Hepatocyte (in vitro differentiated cells): ENCODE measurements around the gene CCBE1.

ENCODE experiments used
- EZH2 ChIP-seq: fragments of 200-600 bp; sonication (generic); IDR thresholded peaks from 2 replicates; pipeline ENCODE4 v1.6.1; 2016; ENCODE audit warnings: antibody characterized with exemption, mild to moderate bottlenecking, borderline replicate concordance
- EZH2phosphoT487 ChIP-seq: fragments of 200-600 bp; sonication (generic); IDR thresholded peaks from one replicate; pipeline ENCODE4 v1.6.1; 2018; ENCODE audit warnings: antibody characterized with exemption, mild to moderate bottlenecking, low read depth, moderate library complexity; ENCODE audit not compliant: unreplicated experiment, severe bottlenecking
- TF ChIP-seq, protein P1 (sequence below): fragments of 200-600 bp; sonication (generic); IDR thresholded peaks from 2 replicates; pipeline ENCODE4 v1.5.1; 2016; ENCODE audit warnings: antibody characterized with exemption, mild to moderate bottlenecking; ENCODE audit not compliant: poor library complexity

DNA sequence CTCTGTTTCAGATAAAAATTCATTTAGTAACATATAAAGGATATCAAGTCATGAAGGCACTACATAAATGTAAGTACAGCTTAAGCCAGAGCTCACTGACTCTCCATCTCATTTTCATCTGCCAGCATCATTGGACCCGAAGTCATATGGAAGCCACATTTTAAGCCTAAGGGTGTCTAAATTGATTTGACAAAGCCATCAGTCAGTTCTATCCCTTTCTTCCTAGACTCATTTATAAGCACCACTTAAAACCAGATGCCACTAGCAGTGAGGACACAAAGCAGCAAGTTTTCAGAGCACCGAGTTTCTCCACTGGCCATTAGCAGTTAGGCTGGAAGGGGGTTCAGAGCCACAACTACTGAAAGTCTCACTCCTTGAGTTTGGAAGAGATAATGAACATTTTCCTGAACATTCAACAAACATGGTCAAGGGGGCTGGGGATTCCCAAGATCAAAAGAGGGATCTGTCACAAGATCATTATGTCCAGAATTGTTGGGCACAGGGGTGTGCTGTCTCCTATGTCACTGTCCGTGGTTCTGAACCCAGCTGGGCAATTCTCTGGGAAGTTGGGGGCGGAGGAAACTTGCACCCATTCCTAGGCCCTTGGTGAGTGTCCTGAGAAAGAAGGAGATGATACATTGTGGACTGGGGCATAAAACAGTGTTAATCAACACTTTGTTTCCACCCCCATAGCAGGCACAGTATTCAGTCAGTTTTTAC lies 179.6 kb downstream of the CCBE1 start:
- TF ChIP-seq, protein P1, sequence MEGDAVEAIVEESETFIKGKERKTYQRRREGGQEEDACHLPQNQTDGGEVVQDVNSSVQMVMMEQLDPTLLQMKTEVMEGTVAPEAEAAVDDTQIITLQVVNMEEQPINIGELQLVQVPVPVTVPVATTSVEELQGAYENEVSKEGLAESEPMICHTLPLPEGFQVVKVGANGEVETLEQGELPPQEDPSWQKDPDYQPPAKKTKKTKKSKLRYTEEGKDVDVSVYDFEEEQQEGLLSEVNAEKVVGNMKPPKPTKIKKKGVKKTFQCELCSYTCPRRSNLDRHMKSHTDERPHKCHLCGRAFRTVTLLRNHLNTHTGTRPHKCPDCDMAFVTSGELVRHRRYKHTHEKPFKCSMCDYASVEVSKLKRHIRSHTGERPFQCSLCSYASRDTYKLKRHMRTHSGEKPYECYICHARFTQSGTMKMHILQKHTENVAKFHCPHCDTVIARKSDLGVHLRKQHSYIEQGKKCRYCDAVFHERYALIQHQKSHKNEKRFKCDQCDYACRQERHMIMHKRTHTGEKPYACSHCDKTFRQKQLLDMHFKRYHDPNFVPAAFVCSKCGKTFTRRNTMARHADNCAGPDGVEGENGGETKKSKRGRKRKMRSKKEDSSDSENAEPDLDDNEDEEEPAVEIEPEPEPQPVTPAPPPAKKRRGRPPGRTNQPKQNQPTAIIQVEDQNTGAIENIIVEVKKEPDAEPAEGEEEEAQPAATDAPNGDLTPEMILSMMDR, result no peak
- TF ChIP-seq EZH2 (no peak), EZH2phosphoT487 (no peak)
